Muscle of leg (tissue), 11 donors: ENCODE measurements around the gene ITGBL1. TPM values are rescaled to one million over a fixed set of nuclear protein-coding genes. Genes with fewer than 3 reads are reported as not detected.
A peak's percentile ranks its signal among the peaks of the same experiment; 100 is the strongest.

Experiments used
- DNase-seq: peaks from one replicate; pipeline ENCODE4 v3.0.0; 2013
- H3K27ac ChIP-seq: one replicate; pipeline ENCODE4 v1.5.1; 2013; ENCODE audit warnings: mild to moderate bottlenecking, low read length, control low read depth
- H3K27me3 ChIP-seq: one replicate; pipeline ENCODE4 v1.6.1; 2013; ENCODE audit warnings: low read length; ENCODE audit not compliant: control insufficient read depth, insufficient read depth
- H3K36me3 ChIP-seq: one replicate; pipeline ENCODE4 v1.6.1; 2013; ENCODE audit warnings: low read length; ENCODE audit not compliant: control insufficient read depth, insufficient read depth
- H3K4me1 ChIP-seq: one replicate; pipeline ENCODE4 v1.6.1; 2013; ENCODE audit warnings: low read length; ENCODE audit not compliant: control insufficient read depth, insufficient read depth
- H3K4me3 ChIP-seq: one replicate; pipeline ENCODE4 v1.5.1; 2013; ENCODE audit warnings: low read length, control low read depth
- H3K9me3 ChIP-seq: replicated peaks from 2 replicates; pipeline ENCODE4 v1.6.1; 2013; ENCODE audit warnings: low read depth, low read length; ENCODE audit not compliant: control insufficient read depth
- WGBS: methylation state at CpG from one replicate; pipeline ENCODE4 v1.1.5; 2013; ENCODE audit warnings: missing lambda C conversion rate; ENCODE audit not compliant: insufficient coverage; 5-methylcytosine and 5-hydroxymethylcytosine counted together
- polyA plus RNA-seq, 8 donors: library from polyadenylated mRNA; unstranded; fragments of 120-200 nt; gene quantifications; one replicate each; pipeline versions ENCODE4 v1.2.1 to v1.2.3, GENCODE V29; 2013; ENCODE audit warnings: inconsistent platforms in 1 of 8, low replicate concordance in 1 of 8; ENCODE audit not compliant: insufficient read length in 8 of 8, insufficient read depth in 1 of 8
- total RNA-seq: library from RNA; stranded (reverse); fragments of 120-200 nt; gene quantifications from one replicate; pipeline ENCODE4 v1.2.4, GENCODE V29; 2013

ITGBL1 gene
- total and polyA plus RNA-seq, 9 donors: 0.96 to 22.4 (median 3.3) TPM

GRCh38 chr13:101621099-101621498, 168.6 kb downstream of the ITGBL1 start:
- Histone ChIP-seq H3K9me3 (no peaks in the 10 kb centered on the region), H3K36me3 (no peaks in the 10 kb centered on the region), H3K4me3 (no peak overlapping the region), H3K4me1 (no peaks in the 10 kb centered on the region), H3K27ac (no peak overlapping the region), H3K27me3 (no peaks in the 10 kb centered on the region)
- DNase-seq: no peak
- no CpG with 5 or more reads among the region's 2 CpGs for WGBS

- Histone ChIP-seq H3K27me3 (no peaks in the 10 kb centered on the region), H3K4me1 (no peaks in the 10 kb centered on the region), H3K27ac (no peak overlapping the region), H3K4me3 (no peak overlapping the region), H3K9me3 (no peaks in the 10 kb centered on the region), H3K36me3 (no peaks in the 10 kb centered on the region)
- DNase-seq: no peak
- WGBS: no CpG with 5 or more reads among the region's 2 CpGs
Observed at GRCh38 chr13:101623470-101624209, 171.2 kb downstream of the ITGBL1 start.

- Histone ChIP-seq H3K36me3 (no peaks in the 10 kb centered on the region), H3K27ac (no peak overlapping the region), H3K9me3 (no peaks in the 10 kb centered on the region), H3K4me1 (no peaks in the 10 kb centered on the region), H3K4me3 (no peak overlapping the region), H3K27me3 (no peaks in the 10 kb centered on the region)
- DNase-seq: peak; percentile 4
- 30% methylated on average over 2 of the region's 8 CpGs for WGBS
Observed at GRCh38 chr13:101624210-101624922, 171.9 kb downstream of the ITGBL1 start.

- no peaks in the 10 kb centered on the region for H3K9me3 ChIP-seq
- no peaks in the 10 kb centered on the region for H3K4me1 ChIP-seq
- H3K4me3 ChIP-seq: no peak overlapping the region
- WGBS: no CpG with 5 or more reads among the region's 3 CpGs
- no peaks in the 10 kb centered on the region for H3K36me3 ChIP-seq
- H3K27me3 ChIP-seq: no peaks in the 10 kb centered on the region
- DNase-seq: no peak
- H3K27ac ChIP-seq: no peak overlapping the region
Observed at GRCh38 chr13:101624981-101625380, 172.5 kb downstream of the ITGBL1 start.

GRCh38 chr13:101626925-101627555, 174.6 kb downstream of the ITGBL1 start:
- no peaks in the 10 kb centered on the region for H3K4me1 ChIP-seq
- H3K27me3 ChIP-seq: no peaks in the 10 kb centered on the region
- no peak overlapping the region for H3K4me3 ChIP-seq
- no peaks in the 10 kb centered on the region for H3K36me3 ChIP-seq
- no peaks in the 10 kb centered on the region for H3K9me3 ChIP-seq
- no peak for DNase-seq
- WGBS: no CpG with 5 or more reads among the region's 4 CpGs
- no peak overlapping the region for H3K27ac ChIP-seq

- H3K27ac ChIP-seq: no peak overlapping the region
- H3K27me3 ChIP-seq: no peaks in the 10 kb centered on the region
- H3K36me3 ChIP-seq: no peaks in the 10 kb centered on the region
- H3K4me3 ChIP-seq: no peak overlapping the region
- no CpG with 5 or more reads among the region's 5 CpGs for WGBS
- no peaks in the 10 kb centered on the region for H3K4me1 ChIP-seq
- DNase-seq: no peak
- H3K9me3 ChIP-seq: no peaks in the 10 kb centered on the region
Observed at GRCh38 chr13:101627556-101627943, 175.1 kb downstream of the ITGBL1 start.

- no CpG with 5 or more reads among the region's 1 CpG for WGBS
Observed at GRCh38 chr13:101628900-101629299, 176.4 kb downstream of the ITGBL1 start.

GRCh38 chr13:101631395-101631794, 178.9 kb downstream of the ITGBL1 start:
- H3K36me3 ChIP-seq: no peaks in the 10 kb centered on the region
- no peaks in the 10 kb centered on the region for H3K27me3 ChIP-seq
- H3K9me3 ChIP-seq: no peaks in the 10 kb centered on the region
- no peaks in the 10 kb centered on the region for H3K4me1 ChIP-seq
- no peak for DNase-seq
- H3K27ac ChIP-seq: no peak overlapping the region
- H3K4me3 ChIP-seq: no peak overlapping the region

More at GRCh38 chr13:101628900-101629299, 176.4 kb downstream of the ITGBL1 start:
- H3K9me3 ChIP-seq: no peaks in the 10 kb centered on the region
- H3K36me3 ChIP-seq: no peaks in the 10 kb centered on the region
- no peak overlapping the region for H3K4me3 ChIP-seq
- H3K4me1 ChIP-seq: no peaks in the 10 kb centered on the region
- H3K27me3 ChIP-seq: no peaks in the 10 kb centered on the region
- no peak overlapping the region for H3K27ac ChIP-seq
- no peak for DNase-seq

GRCh38 chr13:101634142-101634541, 181.7 kb downstream of the ITGBL1 start:
- H3K4me3 ChIP-seq: no peak overlapping the region
- no peaks in the 10 kb centered on the region for H3K9me3 ChIP-seq
- H3K36me3 ChIP-seq: no peaks in the 10 kb centered on the region
- no peaks in the 10 kb centered on the region for H3K4me1 ChIP-seq
- no peak overlapping the region for H3K27ac ChIP-seq
- no peak for DNase-seq
- H3K27me3 ChIP-seq: no peaks in the 10 kb centered on the region
- 40% methylated on average over 1 of the region's 2 CpGs for WGBS

- Histone ChIP-seq H3K9me3 (no peaks in the 10 kb centered on the region), H3K27ac (no peak overlapping the region), H3K36me3 (no peaks in the 10 kb centered on the region), H3K4me1 (no peaks in the 10 kb centered on the region), H3K27me3 (no peaks in the 10 kb centered on the region), H3K4me3 (no peak overlapping the region)
- no CpG with 5 or more reads among the region's 1 CpG for WGBS
- no peak for DNase-seq
Observed at GRCh38 chr13:101639711-101640110, 187.2 kb downstream of the ITGBL1 start.
